Ovary (tissue), 3 donors: ENCODE results near the gene NAA80.

Source experiments
- POLR2A ChIP-seq: fragments of 450-650 bp; IDR thresholded peaks from one replicate; pipeline ENCODE4 v1.6.1; 2017; ENCODE audit warnings: antibody characterized with exemption, mild to moderate bottlenecking, moderate library complexity
- TF ChIP-seq, protein P1 (sequence below), 3 donors: fragments of 450-650 bp in 2 of 3; fragments of 200-600 bp in 1 of 3; IDR thresholded peaks; one replicate each; pipeline versions ENCODE4 v1.5.1 to v1.8.0; 2016 to 2022; ENCODE audit warnings: antibody characterized with exemption in 3 of 3, mild to moderate bottlenecking in 1 of 3
- donor health status: DM: no; HTN: no; CAD: no.

GRCh38 chr3:50300681-50301254 lies 1.6 kb upstream of the NAA80 start:
- TF ChIP-seq POLR2A, result no peak
- TF ChIP-seq, protein P1, sequence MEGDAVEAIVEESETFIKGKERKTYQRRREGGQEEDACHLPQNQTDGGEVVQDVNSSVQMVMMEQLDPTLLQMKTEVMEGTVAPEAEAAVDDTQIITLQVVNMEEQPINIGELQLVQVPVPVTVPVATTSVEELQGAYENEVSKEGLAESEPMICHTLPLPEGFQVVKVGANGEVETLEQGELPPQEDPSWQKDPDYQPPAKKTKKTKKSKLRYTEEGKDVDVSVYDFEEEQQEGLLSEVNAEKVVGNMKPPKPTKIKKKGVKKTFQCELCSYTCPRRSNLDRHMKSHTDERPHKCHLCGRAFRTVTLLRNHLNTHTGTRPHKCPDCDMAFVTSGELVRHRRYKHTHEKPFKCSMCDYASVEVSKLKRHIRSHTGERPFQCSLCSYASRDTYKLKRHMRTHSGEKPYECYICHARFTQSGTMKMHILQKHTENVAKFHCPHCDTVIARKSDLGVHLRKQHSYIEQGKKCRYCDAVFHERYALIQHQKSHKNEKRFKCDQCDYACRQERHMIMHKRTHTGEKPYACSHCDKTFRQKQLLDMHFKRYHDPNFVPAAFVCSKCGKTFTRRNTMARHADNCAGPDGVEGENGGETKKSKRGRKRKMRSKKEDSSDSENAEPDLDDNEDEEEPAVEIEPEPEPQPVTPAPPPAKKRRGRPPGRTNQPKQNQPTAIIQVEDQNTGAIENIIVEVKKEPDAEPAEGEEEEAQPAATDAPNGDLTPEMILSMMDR (IDR thresholded peaks at IDR 0.05), result no peak
